Measurements from ENCODE around the gene SARDH. TPM values are rescaled to one million over a fixed set of nuclear protein-coding genes. Genes with fewer than 3 reads are reported as not detected.
A peak's percentile ranks its signal among the peaks of the same experiment; 100 is the strongest.

Gene SARDH
- total RNA-seq, 1 donor from 2014 or later: 2.6 TPM

GRCh38 chr9:133647148-133647547 is 91.0 kb downstream of the SARDH start:
- DNase-seq: no peak

- no peak for DNase-seq
These were observed 93.0 kb downstream of the SARDH start for GRCh38 chr9:133645021-133645765.

- no peak for DNase-seq
These were observed 94.0 kb downstream of the SARDH start for GRCh38 chr9:133643978-133644760.

GRCh38 chr9:133643362-133643755 is 94.8 kb downstream of the SARDH start:
- no peak for DNase-seq

- no peak for DNase-seq
These were observed 95.3 kb downstream of the SARDH start for GRCh38 chr9:133642708-133643361.

DNA sequence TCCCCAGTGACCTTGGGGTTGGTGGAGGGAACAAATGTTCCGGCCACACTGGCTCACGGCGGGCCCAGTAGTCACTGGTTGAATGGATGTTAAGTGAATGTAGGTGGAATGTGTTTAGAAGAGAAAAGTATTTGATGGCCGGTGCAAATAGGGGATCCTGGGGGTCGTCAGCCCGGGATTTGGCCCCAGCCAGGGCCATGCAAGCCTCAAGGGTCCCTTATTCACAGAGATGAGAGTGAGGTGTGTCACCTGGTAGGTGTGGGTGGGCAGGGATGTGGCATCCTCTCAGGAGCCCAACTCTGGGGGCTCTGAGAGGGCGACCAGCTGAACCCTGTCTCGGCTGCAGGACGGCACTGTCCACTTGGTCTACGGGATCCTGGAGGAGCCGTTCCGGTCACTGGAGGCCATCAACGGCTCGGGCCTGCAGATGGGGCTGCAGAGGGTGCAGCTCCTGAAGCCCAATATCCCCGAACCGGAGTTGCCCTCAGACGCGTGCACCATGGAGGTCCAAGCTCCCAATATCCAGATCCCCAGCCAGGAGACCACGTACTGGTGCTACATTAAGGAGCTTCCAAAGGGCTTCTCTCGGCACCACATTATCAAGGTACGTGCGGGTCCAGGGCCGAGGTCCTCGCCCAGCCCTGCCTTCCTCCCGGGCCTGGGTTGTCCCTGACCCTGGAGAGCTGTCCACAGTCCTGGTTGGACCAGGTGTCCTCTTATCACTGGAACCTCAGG is 96.1 kb downstream of the SARDH start:
- no peak for DNase-seq

GRCh38 chr9:133641396-133641655 is 96.8 kb downstream of the SARDH start:
- DNase-seq: no peak

GRCh38 chr9:133640580-133641395 is 97.4 kb downstream of the SARDH start:
- DNase-seq: no peak

DNA sequence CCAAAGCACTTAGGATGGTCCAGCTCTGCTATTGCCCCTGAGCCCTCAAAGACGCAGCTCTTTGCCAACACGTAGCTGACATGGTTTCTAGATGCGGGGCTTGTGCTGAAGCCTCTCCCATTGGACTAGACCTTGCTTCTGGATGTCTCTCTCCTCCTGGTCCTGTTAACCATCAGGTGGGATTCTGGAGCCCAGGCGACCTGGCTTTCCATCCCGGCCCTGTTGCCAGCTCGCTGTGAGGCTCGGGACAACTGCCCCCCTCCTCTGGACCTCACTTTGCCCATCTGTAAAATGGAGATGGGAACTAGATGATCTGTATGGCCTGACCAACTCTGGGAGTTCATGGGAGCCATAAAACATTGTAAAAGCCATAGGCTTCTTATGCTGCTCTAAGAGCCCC is 98.0 kb downstream of the SARDH start:
- no peak for DNase-seq

- no peak for DNase-seq
These were observed 98.5 kb downstream of the SARDH start for GRCh38 chr9:133639613-133640012.

DNA sequence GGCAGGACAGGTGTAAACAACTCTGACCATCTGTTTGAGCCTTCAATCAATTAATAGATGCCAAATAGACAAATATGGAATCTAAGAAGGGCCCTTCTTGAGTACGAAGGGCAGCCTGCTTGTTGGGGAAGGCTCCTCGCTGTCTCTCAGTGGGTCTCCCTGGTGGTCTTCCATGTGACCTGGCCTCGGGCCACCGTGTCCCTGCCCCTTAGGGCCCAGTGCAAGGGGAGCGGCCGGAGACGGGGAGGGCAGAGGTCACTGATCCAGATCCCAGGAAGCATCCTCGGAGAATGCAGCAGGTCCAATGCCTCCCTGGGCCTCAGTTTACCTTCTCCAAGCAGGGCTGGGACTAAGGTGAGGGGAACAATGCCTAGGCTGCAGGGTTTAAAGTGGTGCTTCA is 99.4 kb downstream of the SARDH start:
- no peak for DNase-seq

DNA sequence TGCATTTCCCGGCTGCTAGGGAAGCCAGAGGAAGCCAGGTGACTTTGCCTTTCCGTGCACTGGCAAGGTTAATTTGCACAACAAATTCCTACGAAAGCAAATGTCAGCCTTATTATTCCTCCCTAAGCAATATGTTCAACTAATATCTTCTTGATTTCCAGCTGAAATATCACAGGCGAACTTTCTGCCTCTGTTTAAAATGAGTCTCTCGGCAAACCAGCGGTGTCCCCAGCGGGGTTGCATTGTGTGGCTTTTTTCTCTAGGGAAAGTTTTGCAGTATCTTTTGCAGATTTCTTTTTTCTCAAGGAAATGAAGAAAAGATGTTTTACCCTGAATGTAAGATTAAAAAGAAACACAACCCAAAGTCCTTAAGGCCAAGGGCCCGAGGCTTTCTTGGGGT is 100.1 kb downstream of the SARDH start:
- no peak for DNase-seq

DNA sequence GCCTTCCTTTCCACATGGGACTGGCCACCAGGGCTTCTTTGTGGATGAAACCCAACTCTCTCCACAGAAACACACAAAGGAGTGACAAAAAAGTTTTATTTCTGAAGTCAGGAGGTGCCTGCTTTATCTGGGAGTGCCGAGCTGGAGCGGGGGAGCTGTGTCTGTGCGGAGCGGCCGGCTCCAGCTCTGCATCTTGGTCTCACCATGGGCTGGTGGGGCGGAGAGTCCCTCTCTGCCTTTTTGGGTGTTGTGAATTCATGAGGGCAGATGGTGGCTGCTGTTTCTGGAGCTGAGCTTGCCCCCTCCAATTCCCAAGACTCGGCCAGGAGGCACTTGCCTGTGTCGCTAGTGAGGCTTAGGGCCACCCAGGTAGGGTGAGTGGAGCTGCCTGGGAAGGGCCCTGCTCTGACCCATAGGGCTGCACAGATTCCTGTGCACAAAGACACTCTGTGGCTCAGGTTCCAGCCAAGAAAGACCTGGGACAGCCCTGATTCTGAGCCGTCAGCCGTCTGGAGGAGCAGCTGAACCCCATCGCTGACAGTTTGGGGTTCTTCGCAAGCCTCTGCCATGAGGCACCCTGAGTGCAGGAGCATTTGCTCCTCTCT is 100.6 kb downstream of the SARDH start:
- no peak for DNase-seq

GRCh38 chr9:133636902-133637301 is 101.2 kb downstream of the SARDH start:
- no peak for DNase-seq

DNA sequence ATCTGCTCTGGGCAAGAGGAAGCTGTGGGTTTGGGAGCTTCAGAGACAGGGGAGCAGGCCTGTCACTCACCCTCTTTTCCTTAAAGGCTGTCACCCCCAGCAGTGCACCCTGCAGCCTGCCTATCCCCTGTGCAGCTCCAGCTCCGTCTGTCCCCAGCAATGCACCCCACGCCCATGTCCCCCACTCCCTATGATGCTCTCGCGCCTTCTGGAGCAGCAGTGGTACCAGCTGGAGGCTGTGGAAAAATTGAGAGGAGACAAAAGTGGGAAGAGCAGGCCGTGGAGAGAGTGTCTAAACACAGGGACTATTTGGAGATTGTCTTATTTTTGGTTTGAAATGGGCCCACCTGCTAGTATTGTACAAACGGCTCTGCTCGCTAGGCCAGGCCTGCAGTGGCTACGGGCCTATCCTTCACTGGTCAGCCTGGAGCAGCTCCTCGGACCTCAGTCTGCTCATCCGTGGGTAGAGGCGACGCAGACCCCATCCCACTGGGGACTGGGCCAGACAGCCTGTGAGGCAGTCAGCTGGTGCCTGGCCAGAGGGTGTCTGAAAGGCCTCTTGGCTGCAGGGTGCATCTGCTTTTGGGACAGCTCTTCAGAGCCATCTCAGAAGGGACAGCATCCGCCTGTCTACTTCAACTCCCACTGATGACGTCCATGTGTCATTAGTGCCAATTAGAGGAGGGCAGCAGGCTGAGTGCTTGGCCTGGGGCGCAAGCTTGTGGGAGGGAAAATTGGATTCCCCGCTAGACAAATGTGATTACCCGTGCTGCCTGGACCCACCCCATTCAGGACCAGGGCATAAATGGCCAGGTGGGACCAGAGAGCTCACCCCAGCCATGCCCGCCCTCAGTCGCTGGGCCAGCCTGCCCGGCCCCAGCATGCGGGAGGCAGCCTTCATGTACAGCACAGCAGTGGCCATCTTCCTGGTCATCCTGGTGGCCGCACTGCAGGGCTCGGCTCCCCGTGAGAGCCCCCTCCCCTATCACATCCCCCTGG is 102.3 kb downstream of the SARDH start, which contains the start of gene DBH:
Gene DBH (plus strand): TSS at position 831 of the 999 bp plus-strand sequence. CDS start 9 bp downstream, at position 840.
- no peak for DNase-seq

DNA sequence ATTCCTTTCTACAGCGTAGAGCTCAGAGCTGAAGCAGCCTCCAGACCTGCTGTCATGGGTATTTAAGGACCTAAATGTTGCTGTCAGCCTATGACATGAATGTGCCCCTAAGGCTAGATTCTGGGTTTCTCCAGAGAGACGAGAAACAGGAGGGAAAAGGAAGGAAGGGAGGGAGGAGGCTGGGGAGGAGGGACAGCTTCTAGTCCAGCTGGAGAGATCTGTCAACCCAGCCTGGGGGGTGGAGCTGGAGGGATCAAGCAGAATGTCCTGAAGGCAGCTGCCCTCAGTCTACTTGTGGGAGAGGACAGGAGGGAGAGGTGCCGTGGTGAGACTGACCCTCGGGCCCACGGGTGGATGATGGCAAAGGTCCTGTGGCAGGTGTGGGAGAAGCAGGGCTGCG is 103.1 kb downstream of the SARDH start:
- no peak for DNase-seq

GRCh38 chr9:133634081-133634691 is 104.0 kb downstream of the SARDH start:
- DNase-seq: peak; percentile 1

DNA sequence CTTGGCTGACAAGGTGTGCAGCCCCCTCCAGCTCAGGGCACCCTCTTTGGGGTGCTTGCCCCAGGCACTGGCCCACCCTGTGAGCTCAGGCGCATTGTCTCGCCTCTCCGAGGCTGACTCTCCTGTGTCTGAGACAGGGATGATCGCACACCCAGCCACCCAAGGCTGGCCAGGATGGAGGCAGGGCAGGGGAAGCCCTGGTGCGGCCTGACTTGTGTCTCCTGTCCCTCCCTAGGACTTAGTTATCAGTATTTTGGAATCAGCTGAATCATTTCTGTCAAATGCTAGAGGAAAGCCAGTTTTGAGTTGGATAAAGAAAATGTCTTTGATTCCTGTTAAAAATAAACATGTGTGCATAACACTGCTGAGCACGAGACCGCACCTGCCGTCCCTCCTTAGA is 104.5 kb downstream of the SARDH start:
- DNase-seq: no peak
